Gastrocnemius medialis (tissue), 4 donors: ENCODE measurements around the gene YAF2. TPM values are rescaled to one million over a fixed set of nuclear protein-coding genes. Genes with fewer than 3 reads are reported as not detected.

ENCODE experiments used
- ATAC-seq, 2 donors: fragments of 150-250 bp; one replicate each; pipeline ENCODE4 v1.9.1; 2016
- DNase-seq, 2 donors: peaks; one replicate each; pipeline ENCODE4 v3.0.0-alpha.2; 2019
- H3K27ac ChIP-seq, 4 donors: fragments of 200-600 bp; sonication (generic); 1 replicate in 1 of 4; 2 replicates in 3 of 4; pipeline ENCODE4 v1.5.1; 2016 to 2018; ENCODE audit warnings: mild to moderate bottlenecking in 2 of 4, moderate library complexity in 1 of 4
- H3K27me3 ChIP-seq, 3 donors: fragments of 200-600 bp; sonication (generic) in 2 of 3; 1 replicate in 1 of 3; 2 replicates in 2 of 3; pipeline versions ENCODE4 v1.5.1 to v1.6.0; 2016 to 2019; ENCODE audit warnings: mild to moderate bottlenecking in 1 of 3, moderate library complexity in 1 of 3
- H3K36me3 ChIP-seq, 2 donors: fragments of 200-600 bp; sonication (generic) in 1 of 2; one replicate each; pipeline ENCODE4 v1.5.1; 2017 to 2018
- H3K4me1 ChIP-seq, 2 donors: fragments of 200-600 bp; sonication (generic) in 1 of 2; one replicate each; pipeline ENCODE4 v1.5.1; 2016 to 2017; ENCODE audit warnings: mild to moderate bottlenecking in 2 of 2
- H3K4me3 ChIP-seq, 4 donors: fragments of 200-600 bp; sonication (generic) in 3 of 4; 1 replicate in 1 of 4; 2 replicates in 3 of 4; pipeline ENCODE4 v1.5.1; 2016 to 2019; ENCODE audit warnings: mild to moderate bottlenecking in 2 of 4
- H3K9me3 ChIP-seq, 3 donors: fragments of 200-600 bp; sonication (generic) in 2 of 3; 1 replicate in 1 of 3; 2 replicates in 2 of 3; pipeline ENCODE4 v1.5.1; 2016 to 2019
- POLR2A ChIP-seq, 2 donors: fragments of 450-650 bp; IDR thresholded peaks; one replicate each; pipeline ENCODE4 v1.6.1; 2017; ENCODE audit warnings: antibody characterized with exemption in 2 of 2, mild to moderate bottlenecking in 2 of 2, moderate library complexity in 2 of 2
- in situ Hi-C, 4 donors: fragments of 200-750 bp; cut with MboI; loops; one replicate each; pipeline versions ENCODE4 v1.15.0 to v1.8.0; 2017; ENCODE audit warnings: low sequenced_read_pairs in 4 of 4
- intact Hi-C: fragments of 100-400 bp; cut with DNase I; formaldehyde crosslinking; loops from one replicate; pipeline ENCODE4 v1.15.1; 2023; ENCODE audit warnings: low total_unique reads
- total RNA-seq, 4 donors: library from RNA; depleted of rRNA; stranded (reverse); fragments of >200 nt; gene quantifications; one replicate each; pipeline versions ENCODE4 v1.1.0 to v1.2.3, GENCODE V29; 2016
- TF ChIP-seq, protein P1 (sequence below), 5 experiments: fragments of 450-650 bp in 3 of 5; fragments of 200-600 bp in 2 of 5; sonication (generic) in 2 of 5; IDR thresholded peaks in 4 of 5; conservative IDR thresholded peaks in 1 of 5; 1 replicate in 4 of 5; 2 replicates in 1 of 5; pipeline ENCODE4 v1.5.1; 2016 to 2019; ENCODE audit warnings: antibody characterized with exemption in 5 of 5, mild to moderate bottlenecking in 3 of 5, moderate library complexity in 3 of 5

The YAF2 gene
- total RNA-seq, 4 donors from 2014 or later = 38.5 to 66.9 (median 54.5) TPM

DNA sequence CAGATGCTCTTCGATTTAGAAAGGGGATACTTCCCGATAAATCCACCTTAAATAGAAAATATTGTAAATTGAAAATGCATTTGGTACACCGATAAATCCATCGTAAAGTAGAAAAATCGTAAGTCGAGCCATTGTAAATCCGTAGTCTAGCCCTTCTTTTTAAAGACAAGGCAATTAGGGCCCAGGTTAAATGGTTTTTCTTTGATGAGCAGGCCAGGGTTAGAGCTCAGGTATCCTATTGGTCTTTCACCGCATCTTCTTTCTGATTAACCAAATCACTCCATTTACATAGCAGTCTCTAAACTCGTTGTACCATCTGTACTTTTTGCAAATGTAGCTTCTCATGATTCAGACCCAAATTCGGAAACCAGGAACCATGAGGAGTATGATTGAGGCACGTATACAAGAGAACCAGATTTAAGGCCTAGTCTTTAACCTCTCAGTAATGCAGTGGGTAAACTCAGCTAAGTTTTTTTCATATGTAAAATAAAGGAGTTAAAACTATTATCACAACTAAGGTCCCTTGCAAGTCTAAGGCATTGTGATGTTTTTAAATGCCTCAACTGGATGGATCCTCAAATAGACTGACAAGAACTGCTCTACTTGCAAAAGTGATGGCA, 2.2 kb upstream of the YAF2 start:
- in situ Hi-C loops = loop anchor here in 1 of 4 donors (5.0 kb wide), 1 partner anchor 93 kb away; no protein-coding TSS in a partner anchor
- intact Hi-C loops = no loop called here
- no peak for DNase-seq
- Histone ChIP-seq H3K27ac (no peak overlapping the region), H3K9me3 (no peaks in the 10 kb centered on the region), H3K36me3 (no peaks in the 10 kb centered on the region), H3K4me1 (peaks cover 25 to 29% of the 10 kb centered on the region in 2 donors), H3K4me3 (no peak overlapping the region), H3K27me3 (no peaks in the 10 kb centered on the region)
- no peak for ATAC-seq
- no peak for TF ChIP-seq POLR2A (IDR thresholded peaks at IDR 0.05)
- TF ChIP-seq, protein P1, sequence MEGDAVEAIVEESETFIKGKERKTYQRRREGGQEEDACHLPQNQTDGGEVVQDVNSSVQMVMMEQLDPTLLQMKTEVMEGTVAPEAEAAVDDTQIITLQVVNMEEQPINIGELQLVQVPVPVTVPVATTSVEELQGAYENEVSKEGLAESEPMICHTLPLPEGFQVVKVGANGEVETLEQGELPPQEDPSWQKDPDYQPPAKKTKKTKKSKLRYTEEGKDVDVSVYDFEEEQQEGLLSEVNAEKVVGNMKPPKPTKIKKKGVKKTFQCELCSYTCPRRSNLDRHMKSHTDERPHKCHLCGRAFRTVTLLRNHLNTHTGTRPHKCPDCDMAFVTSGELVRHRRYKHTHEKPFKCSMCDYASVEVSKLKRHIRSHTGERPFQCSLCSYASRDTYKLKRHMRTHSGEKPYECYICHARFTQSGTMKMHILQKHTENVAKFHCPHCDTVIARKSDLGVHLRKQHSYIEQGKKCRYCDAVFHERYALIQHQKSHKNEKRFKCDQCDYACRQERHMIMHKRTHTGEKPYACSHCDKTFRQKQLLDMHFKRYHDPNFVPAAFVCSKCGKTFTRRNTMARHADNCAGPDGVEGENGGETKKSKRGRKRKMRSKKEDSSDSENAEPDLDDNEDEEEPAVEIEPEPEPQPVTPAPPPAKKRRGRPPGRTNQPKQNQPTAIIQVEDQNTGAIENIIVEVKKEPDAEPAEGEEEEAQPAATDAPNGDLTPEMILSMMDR (IDR thresholded peaks at IDR 0.05 in 4 of 5, conservative IDR thresholded peaks at IDR 0.05 in 1 of 5) = no peak

DNA sequence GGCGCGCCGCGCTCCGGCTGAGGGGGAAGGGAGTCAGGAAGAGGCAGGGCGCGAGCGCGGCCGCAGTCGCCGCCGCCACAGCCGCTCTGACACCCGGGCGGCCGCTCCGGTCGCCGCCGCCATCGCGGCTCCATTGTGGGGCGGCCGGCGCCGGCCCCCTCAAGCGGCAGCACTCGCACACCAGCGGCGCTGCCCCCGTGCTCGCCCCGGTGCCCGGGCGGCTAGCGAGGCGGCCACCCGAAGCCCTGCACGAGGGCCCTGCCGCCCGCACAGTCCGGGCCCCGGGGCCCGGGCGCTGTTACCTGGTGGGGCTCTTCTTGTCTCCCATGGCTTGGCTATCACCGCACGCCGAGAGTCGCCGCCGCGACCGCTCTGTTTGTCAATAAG, 202 bp downstream of the YAF2 start:
- Histone ChIP-seq H3K27me3 (no peaks in the 10 kb centered on the region), H3K4me1 (peaks cover 48 to 51% of the 10 kb centered on the region in 2 donors), H3K9me3 (no peaks in the 10 kb centered on the region), H3K4me3 (peak overlapping the region; percentile 73 to 85 (median 79)), H3K36me3 (peaks cover 0 to 8% of the 10 kb centered on the region in 2 donors), H3K27ac (peak overlapping the region; percentile 77 to 98 (median 89))
- intact Hi-C loops (loop anchor here (1.0 to 5.0 kb wide), 4 partner anchors 88 to 1569 kb away; partner anchors contain the start of genes GXYLT1, PPHLN1, TWF1 and ZCRB1), in situ Hi-C loops (loop anchor here (5.0 to 10.0 kb wide), 4 partner anchors 87 to 103 kb away; partner anchors contain the start of genes PPHLN1 (in 2 of the 4), ZCRB1 (in 2 of the 4) and GXYLT1 (in 1 of the 4))
- TF ChIP-seq, protein P1 (IDR thresholded peaks at IDR 0.05 in 4 of 5, conservative IDR thresholded peaks at IDR 0.05 in 1 of 5) = no peak
- no peak for TF ChIP-seq POLR2A (IDR thresholded peaks at IDR 0.05)
- ATAC-seq (peak in 1 of 2 donors; percentile 24), DNase-seq (no peak)

DNA sequence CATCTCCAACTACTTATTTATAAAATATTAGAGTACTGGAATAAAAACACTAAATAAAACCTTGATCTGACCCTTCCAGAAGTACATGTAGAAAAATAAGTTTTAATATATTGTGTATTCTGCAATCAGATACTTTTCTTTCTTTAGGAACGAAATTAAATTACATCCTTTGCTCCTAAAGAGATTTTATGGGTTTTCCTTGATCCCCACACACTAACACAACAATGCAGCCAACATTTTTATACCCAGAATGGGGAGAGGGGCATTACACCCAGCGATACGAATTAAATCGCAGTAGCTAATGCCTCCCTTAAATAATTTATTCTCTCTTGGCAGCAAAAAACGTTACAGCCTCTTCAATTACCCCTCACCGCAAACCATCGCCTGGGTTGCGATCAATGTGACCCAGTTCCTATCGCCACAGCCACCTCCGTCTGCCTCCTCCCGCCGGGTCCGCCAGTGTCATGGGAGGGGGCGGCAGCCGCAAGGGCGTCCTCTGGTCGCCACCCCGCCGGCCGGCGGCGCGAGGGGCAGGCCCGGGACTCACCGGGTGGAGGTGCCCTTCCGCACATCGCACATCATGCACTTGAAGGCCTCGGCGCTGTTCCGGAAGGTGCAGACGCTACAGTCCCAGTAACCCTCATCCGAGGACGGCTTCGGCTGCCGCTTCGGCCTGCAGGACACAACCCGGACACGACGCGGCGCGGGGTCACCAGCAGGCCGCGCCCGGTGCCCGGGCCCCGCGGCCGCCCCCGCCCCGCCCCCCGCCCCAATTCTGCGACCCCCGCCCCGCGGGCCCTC, 796 bp downstream of the YAF2 start:
- Histone ChIP-seq H3K9me3 (no peaks in the 10 kb centered on the region), H3K27ac (peak overlapping the region; percentile 77 to 98 (median 89)), H3K4me1 (peaks cover 53 to 57% of the 10 kb centered on the region in 2 donors), H3K27me3 (no peaks in the 10 kb centered on the region), H3K36me3 (peaks cover 0 to 10% of the 10 kb centered on the region in 2 donors), H3K4me3 (peak overlapping the region; percentile 73 to 99 (median 81))
- TF ChIP-seq, protein P1 (IDR thresholded peaks at IDR 0.05 in 4 of 5, conservative IDR thresholded peaks at IDR 0.05 in 1 of 5) = peak; percentile 27 to 59 (median 32)
- TF ChIP-seq POLR2A (IDR thresholded peaks at IDR 0.05) = no peak
- in situ Hi-C loops (loop anchor here (5.0 to 10.0 kb wide), 4 partner anchors 88 to 102 kb away; partner anchors contain the start of genes PPHLN1 (in 2 of the 4), ZCRB1 (in 2 of the 4) and GXYLT1 (in 1 of the 4)), intact Hi-C loops (loop anchor here (5.0 kb wide), 2 partner anchors 245 to 1570 kb away; partner anchors contain the start of gene TWF1)
- DNase-seq = peak; percentile 57 to 82
- ATAC-seq = peak; percentile 66 to 79

DNA sequence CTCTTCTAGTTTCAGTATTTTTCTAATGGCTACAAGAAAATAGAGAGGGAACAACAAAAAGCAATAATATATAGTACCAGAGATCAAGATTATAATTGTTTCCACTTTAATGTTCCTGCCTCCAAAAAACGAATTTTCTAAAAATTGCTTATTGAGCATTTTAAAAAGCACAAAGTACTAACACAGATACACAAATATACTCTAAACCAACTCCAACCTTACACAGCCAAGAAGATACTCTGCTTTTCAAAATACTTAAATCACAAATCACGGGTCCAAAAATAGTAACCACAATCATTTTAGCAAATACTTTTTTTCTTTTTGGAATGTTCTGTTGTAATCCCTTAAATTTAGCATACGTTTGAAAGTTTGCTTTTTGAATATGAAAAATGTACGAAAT, 2.0 kb downstream of the YAF2 start:
- TF ChIP-seq, protein P1 (IDR thresholded peaks at IDR 0.05 in 4 of 5, conservative IDR thresholded peaks at IDR 0.05 in 1 of 5) = no peak
- no peak for TF ChIP-seq POLR2A (IDR thresholded peaks at IDR 0.05)
- H3K27ac ChIP-seq = peak overlapping the region; percentile 77 to 98 (median 89)
- in situ Hi-C loops (loop anchor here (5.0 to 10.0 kb wide), 4 partner anchors 89 to 101 kb away; partner anchors contain the start of genes PPHLN1 (in 2 of the 4), ZCRB1 (in 2 of the 4) and GXYLT1 (in 1 of the 4)), intact Hi-C loops (loop anchor here (5.0 kb wide), 2 partner anchors 246 to 1571 kb away; partner anchors contain the start of gene TWF1)
- H3K9me3 ChIP-seq = no peaks in the 10 kb centered on the region
- no peaks in the 10 kb centered on the region for H3K27me3 ChIP-seq
- H3K4me1 ChIP-seq = peaks cover 64 to 68% of the 10 kb centered on the region in 2 donors
- DNase-seq (no peak), ATAC-seq (peak in 1 of 2 donors; percentile 34)
- H3K4me3 ChIP-seq = peak overlapping the region; percentile 73 to 99 (median 81)
- H3K36me3 ChIP-seq = peaks cover 0 to 10% of the 10 kb centered on the region in 2 donors
